GM19099 (cell line): Measurements from ENCODE around the gene PRM1.

Experiments used
- POLR2A ChIP-seq: IDR thresholded peaks from 3 replicates; pipeline ENCODE4 v1.6.1; 2011; ENCODE audit warnings: low read depth; ENCODE audit not compliant: insufficient read length; ENCODE audit errors: extremely low read depth

Gene PRM1

DNA sequence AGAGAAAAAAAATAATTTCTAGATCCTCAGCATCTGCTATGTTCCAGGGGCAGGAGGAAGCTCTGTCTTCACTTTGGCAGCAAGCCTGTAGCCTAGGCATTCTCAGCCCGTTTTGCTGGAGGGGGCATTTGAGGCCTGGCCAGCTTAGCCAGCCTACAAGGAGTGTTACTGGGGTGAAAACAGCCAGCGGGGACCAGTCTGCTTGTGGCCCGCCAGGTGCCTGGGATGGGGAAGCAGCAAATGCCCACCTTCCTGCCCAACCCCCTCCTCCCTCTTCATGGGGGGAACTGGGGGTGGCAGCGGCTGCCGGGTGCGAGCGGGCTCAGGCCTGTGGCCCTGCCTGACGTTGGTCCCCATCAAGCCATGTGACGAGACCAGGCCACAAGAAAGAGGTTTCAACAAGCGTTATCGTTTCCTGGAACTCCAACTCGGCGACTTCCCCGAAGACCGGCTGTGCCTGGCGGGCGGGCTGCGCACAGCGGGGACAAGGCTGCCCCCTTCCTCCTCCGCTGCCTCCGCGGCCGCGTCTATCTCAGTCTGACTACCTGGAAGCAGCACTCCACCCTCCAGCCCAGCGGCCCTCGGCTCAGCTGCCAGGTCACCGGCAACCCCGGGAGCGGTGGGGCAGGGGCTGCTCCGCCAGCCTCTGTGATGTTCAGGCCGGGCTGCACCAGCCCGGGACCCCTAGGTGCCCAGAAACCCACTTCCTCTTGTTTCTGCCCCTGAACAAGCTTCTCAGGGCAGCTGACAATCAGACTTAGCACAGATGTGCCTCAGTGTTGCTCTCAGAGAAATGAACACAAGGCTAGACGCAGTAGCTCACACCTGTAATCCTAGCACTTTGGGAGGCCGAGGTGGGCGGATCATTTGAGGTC is 48.0 kb downstream of the PRM1 start:
- peak; percentile 51 for TF ChIP-seq POLR2A

DNA sequence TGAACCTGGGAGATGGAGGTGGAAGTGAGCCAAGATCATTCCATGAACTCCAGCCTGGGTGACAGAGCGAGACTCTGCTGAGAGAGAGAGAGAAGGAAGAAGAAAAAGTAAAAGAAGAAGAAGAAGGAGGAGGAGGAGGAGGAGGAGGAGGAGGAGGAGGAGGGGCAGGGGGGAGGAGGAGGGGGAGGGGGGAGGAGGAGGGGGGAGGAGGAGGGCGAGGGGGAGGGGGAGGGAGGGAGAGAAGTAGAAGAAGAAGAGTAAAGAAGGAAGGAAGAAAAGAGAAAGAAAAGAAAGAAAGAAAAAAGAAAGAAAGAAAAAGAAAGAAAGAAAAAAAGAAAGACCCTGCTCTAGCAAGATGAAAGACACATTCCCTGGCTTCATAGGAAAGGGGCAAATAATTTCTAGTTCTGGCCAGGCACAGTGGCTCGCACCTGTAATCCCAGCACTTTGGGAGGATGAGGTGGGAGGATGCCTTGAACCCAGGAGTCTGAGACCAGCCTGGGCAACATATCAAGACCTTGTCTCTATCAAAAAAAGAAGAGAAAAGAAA is 48.8 kb downstream of the PRM1 start:
- no peak for TF ChIP-seq POLR2A

DNA sequence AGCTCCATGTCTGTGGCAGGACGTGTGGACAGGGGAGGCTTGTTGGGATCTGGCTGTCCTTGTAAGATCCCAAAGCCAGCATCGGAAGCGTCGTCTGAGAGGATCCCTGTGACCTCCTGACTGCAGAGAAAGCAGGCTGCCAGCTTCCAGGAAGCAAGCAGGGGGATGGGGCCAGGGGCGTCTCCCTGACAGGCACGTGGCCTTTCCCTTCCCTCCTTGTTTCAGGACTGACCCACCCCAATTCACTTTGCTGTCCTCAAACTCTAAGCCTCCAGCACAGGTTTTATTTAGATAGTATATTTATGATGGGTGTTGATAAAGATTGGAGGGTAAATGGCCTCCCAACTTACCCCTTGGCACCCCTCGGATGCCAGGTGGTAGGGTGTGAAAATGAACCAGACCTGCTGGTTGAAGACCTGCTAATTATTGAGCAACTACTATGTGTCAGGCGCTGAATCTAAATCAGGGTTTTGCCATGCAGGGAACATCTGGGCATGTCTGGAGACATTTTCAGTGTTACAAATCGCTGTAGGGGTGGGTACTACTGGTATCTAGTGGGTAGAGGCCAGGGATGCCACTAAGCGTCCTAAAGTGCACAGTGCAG is 49.7 kb downstream of the PRM1 start:
- no peak for TF ChIP-seq POLR2A
